HPDE6-E6E7 (cell line): ENCODE results near the gene B4GALT5.
A peak's percentile ranks its signal among the peaks of the same experiment; 100 is the strongest.

ENCODE experiments used
- DNase-seq: peaks from one replicate; pipeline ENCODE4 v3.0.0; 2011; ENCODE audit warnings: missing footprints; ENCODE audit errors: extremely low spot score

Gene B4GALT5

DNA sequence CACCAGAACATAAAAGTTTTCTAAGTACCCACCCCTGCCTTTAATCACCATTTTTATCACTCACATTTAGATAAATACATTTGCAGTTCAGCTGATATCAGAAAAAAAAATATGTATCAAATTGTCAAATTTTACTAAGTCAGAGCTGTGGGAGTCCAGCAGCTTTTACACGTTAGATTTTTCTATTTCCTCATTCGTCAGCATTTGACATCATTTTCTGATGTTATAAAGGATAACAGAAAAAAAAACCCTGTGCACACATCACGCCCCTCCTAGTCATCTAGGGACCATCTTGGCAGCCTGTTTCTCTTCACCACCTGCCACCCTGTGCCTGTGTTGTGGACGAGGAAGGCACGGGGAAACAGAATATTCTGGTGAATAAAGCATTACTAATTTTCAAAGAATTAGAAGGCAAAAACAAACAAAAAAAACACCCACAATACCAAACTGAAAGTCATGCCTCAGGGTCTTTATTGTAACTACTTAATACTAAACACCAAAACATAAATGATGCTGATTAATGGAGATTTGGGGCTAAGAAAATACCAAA, 12.4 kb downstream of the B4GALT5 start:
- DNase-seq = no peak

DNA sequence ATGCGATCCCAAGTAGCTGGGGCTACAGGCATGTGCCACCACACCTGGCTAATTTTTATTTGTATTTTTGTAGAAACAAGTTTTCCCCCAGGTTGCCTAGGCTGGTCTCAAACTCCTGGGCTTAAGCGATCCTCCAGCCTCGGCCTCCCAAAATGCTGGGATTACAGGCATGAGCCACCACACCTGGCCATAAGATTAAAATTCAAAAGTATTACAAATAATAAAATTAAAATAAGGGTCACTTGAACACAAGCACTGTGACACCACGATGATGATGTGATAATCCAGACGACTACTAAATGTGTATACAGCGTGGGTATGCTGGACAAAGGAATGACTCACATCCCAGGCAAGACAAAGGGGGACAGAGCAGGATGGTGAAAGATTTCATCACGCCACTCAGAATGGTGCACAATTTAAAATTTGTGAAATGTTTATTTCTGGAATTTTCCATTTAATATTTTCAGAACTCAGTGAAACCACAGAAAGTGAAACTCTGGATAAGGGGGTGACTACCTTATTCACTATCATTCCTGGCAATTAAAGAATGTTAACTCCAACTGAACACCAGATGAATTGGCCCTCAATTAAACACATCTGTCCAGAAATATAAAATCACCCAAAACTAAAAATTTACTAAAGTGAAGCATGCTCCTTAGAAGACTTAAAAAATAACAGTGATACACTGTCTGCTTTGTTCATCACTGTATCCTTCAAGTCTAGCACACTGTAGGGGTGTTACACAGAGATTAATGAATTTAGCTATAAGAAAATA, 13.1 kb downstream of the B4GALT5 start:
- peak; percentile 77 for DNase-seq

DNA sequence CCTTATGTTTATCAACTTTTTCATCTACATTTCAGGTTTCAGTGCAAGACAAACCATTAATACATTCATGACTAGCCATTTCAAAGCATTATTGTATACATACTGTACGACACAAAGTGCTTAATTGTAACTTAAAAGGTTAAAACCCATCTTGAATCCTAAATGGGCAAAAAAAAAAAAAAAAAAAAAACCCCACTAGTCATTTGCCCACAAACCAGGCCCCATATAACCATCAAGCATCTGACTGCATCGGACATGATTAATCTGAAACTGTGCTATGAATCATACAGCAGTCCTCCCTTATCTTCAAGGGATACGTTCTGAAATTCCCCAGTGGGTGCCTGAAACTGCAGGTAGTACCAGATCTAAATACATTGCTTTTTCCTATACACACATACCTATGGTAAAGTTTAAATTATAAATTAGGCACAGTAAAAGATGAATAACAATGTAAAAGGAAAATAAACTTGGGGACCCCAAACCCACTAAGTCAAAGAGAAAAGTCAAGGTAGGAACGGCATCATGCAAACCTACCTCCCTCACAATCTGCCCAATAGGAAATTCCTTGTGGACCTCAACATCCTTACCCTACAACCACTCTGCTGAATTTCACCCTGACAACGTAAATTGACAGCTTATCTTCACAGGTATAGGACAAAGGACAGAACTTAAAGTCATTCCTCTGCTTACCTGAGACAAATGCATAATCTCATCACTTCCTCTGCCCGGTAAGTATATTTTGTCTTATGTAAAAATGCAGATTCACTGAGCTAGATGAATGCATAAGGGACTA, 14.3 kb downstream of the B4GALT5 start:
- DNase-seq = peak; percentile 76

DNA sequence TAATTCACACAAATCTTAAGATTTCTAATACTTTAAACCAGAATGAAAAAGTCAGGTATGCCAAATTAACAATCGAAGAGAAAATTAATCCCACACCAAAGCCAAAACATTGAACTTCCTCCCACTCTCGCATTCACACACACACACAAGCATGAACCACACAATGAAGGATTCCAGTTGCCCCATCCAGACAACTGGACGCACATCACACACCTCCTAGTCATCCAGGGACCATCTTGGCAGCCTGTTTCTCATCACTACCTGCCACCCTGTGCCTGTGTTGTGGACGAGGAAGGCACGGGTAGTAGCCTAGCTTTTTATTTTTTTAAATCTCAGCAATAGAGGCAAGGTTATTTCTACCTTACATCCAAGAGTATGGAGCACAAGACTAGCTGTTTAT, 15.2 kb downstream of the B4GALT5 start:
- DNase-seq = no peak

DNA sequence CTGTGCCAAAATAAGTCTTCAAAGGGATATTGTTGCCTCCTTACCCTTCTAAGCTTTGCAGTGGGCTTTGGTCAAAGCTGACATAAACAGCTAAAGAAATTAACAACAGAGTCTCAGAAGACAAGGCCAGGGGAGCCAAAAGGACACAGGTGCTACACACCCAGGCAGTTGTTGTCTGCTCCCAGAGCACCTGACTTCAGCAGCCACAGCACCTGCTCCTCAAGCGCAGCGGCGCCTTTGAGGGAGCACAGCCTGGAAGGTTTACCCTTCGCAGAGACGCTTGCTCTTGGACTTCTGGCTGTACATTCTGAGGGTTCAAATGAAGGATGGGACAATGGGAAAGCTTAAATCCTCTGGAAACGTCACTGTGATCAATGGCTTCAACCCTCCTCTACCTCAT, 16.6 kb downstream of the B4GALT5 start:
- DNase-seq = no peak

DNA sequence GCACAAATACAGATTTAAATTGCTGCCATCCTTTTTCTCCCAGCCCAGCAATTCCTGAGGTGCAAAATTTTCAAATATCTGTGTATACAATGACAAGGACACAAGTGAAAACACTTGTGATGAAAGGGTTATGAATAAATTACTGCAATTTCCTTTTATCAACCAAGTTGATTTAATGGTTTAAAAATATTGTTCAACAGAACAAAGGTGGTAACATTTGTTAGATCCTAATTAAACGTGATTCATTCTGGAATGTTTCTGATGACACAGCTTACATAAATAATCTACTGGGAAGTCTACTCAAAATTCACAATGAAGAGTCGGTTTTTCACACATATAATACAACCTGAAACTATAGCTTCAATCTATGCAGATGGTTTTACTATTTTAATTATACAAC, 17.1 kb downstream of the B4GALT5 start:
- no peak for DNase-seq

DNA sequence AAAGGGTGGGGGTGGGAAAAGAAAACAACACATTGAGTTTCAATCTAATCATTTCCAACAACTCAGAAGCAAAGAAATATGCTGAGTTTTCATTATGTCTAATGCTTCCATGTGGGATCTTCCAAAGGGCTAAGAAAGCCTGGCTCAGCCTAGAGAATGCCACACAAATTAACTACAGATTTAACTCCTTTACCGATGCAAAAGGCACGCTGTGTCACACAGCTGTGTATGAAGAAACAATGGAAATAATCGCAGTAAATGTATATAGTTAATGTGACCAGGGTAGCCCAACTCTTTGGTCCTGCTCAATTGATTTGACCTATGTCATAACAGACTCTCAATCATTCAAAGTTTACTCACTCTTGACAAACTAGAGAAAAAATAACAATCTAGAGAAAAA, 17.8 kb downstream of the B4GALT5 start:
- no peak for DNase-seq

DNA sequence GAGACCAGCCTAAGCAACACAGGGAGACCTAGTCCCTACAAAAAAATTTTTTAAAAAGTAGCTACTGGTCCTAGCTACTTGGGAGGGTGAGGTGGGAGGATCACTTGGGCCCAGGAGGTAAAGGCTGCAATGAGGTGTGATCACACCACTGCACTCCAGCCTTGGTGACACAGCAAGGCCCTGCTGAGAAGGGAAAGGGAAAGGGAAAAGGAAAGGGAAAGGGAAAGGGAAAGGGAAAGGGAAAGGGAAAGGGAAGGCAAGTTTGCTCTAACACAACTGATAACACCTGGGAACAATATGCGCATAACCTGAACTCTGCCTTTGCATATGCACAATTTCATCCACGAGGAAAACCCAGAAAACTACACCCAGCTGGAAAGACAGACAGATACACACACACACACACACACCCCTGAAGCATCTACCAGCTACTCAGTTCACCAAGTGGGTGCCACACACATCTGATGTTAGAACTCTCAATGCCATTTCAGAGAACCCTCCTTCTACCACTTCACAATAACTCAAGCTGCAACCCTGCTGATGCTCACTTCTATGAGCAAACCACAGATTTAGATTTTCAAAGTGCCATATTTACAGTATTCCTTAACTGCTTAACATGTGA, 19.1 kb downstream of the B4GALT5 start:
- no peak for DNase-seq

DNA sequence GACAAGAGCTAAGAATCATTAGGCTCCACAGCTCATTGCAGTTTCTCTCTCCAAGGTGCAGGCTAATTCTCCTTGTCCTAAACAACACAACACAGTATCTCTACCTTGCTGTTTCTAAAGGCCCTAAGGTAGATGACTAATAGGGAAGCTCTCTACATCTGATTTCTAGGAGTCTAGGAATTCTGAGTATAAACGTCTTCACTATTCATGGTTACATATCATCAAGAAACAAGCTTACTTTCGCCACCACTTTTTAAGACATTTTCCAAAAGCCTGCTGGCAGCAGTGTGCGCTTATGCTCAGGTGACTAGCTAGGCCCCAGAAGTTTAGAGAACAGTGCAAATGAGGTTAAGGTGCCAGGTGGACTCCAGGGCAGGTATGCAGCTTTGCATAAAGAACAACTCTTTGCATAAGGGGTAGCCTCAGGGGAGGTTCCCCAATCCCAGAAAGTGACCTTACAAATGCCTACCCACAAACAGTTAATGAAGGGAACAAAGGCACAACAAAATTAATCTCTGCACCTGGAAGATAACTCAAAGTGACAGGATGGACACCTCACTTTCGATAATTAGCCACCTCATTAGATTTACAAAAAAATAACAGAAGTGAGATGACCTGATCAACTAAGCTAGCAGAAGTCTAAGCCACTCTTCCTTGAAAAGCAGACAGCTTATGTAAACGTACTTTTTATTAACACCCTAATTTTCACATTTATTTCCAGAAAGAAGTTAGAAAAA, 20.1 kb downstream of the B4GALT5 start:
- no peak for DNase-seq

DNA sequence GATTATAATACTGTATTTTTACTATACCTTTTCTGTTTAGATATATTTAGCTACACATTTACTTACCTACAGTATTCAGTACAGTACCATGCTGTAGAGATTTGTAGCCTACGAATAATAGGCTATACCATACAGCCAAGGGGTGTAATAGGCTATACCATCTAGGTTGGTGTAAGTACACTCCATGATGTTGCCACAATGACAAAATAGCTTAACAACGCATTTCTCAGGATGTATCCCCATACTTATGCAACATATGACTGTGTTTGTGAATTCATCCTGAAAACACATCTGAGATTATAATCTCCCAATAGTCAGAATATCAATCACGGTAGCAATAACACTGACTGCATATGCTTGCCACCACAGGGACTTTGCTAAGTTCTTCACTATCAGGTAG, 20.7 kb downstream of the B4GALT5 start:
- DNase-seq = no peak

DNA sequence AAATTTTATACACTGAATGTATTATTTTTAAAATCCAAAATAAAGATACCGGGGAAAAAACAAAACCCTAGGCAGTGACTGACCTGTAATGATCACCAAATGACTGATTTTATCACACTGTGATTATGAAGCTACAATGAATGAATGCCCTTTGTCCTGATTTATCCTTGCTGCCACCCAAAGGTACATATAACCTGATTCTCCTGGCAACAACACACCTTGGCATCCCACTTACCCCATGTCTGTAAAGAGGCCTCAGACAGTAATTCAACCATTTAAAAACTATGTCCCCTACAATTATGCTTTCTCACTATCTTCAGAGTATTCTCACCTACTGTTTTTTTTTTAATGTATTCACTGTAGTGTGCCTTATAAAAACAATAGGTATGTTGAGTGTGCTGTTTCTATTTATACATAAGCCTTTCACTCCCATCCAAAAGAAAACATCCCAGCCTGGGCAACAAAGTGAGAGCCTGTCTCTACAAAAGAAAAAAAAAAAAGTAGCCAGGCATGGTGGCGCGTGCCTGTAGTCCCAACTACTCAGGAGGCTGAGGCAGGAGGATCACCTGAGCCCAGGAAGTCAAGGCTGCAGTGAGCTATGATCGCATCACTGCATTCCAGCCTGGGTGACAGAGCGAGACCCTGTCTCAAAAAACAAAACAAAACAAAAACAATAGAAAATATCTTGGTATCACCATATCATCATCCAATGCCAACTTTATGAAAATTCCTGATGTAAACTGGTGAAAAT, 21.7 kb downstream of the B4GALT5 start:
- no peak for DNase-seq

DNA sequence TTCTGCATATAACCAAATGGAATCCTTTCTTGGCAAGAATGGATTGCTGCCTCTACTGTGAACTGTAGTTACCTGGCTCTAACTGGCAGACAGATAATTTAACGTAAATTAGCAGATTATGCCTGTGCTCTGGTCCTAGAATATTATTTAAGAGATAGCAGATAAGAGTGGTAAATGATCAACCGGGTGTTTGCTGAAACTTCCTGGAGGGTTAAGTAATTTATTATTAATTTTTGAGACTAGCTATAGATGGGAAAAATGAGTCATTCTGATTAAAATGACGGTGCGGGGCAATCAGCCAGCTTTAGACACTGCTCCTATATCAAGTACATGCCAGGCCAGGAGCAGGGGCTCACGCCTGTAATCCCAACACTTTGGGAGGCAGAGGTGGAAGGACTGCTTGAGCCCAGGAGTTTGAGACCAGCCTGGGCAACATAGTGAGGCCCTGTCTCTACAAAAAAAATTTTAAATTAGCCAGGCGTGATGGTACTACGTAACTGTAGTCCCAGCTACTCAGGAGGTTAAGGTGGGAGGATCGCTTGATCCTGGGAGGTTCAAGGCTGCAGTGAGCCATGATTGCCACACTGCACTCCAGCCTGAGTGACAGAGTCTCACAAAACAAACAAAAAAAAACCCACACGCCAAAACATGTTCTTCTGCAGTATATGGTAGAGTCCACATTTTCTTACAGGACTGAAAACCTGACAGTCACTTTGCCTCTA, 22.6 kb downstream of the B4GALT5 start:
- no peak for DNase-seq

DNA sequence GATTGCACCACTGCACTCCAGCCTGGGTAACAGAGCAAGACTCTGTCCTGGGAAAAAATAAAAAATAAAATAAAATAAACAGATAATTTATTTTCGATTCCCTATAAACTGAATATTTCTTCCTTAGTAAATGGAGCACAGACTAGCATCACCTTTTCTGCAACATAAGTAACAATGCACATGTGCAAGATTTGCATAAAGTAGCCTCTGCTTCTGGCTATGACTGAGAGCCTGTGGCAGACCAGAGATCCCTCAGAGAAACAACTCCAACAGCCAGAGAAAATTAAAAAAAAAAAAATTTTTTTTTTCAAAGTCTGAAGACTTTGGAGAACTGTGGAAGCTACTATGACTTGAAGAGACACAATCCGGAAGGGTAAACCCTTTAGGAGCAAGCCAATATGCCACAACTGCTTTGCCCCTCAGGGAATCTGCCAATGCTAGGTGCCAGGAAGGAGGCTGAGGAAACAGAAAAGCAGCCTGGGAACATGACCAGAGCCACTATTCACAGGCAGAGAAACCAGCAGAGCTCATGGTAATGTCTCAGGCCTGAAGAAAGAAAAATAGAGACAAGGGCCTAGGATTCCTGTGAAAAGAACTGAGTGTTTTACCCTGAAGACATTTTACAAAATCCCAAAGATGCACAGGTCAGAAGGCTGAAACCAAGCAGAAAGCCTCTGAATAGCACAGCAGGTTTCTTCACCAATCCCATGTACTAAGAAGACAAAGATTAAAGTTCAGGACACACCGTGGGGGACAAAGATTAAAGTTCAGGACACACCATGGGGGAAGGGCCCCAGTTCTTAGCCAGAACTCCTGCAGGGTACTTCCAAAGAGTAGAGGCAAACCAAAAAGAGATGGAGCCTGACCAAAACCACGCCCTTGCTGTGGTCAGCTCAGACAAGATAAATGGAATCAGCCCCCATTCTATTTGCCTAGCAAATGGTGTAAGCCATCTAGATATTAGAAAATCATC, 25.8 kb downstream of the B4GALT5 start:
- DNase-seq = no peak

DNA sequence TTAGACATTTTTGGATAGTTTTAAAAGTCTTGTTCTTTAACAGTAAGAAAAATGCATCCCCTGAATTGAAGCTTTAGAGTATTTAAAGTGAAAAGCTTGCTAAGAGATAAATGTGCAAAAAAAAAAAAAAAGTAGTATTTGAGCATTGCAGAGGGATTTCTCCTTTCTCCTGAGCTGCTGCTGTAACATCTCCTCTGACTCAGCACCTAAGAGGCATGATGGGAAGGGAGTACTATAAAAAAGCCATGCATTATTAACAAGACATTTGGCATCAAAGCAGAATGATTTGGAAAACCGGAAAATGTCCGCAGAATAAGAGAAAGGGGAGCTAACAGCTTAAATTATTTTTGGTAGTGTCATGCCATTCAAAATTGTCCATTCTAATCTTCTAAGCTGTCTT, 27.9 kb downstream of the B4GALT5 start:
- no peak for DNase-seq

DNA sequence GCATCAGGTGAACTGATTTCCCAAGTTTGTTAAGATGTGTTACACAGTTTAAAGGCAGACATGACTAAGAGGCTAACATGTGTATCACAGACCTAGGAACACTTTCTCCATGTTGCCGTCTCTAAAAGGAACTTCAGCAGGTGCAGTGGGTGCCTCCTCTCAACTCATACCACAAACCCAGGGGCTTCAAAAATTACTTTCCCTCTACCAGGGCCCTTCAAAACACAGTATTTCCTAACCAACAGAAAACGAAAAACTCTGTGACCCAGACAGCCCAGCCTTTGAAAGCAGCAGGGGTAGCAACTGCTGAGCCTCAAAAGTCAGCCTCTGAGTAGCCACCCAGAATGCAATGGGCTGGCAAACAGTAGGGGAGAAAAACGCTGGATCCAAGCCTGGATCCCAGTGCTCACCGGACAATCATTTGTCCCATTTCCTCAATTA, 28.5 kb downstream of the B4GALT5 start:
- DNase-seq = no peak

DNA sequence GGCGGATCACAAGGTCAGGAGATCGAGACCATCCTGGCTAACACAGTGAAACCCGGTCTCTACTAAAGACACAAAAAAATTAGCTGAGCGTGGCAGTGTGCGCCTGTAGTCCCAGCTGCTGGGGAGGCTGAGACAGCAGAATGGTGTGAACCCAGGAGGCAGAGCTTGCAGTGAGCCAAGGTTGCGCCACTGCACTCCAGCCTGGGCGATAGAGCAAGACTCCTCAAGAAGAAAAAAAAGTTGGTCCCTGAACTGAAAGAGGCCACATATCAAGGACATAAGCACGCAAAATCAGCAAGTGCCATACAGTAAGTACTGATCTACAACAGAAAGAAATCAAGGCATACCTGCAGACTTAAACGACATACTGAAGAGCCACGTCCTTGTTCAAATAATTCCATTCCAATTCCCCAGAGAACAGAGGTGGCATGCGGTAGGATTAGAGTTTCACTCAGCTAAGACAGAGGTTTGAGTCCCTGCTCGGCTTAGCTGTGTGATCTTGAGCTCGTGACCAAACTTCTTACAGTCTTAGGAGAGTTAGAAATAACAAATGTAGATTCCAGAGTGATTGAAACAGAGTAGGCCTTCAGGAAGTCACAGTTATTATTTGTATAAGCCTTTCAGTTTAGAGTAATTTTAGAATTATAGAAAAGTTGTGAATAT, 29.2 kb downstream of the B4GALT5 start:
- no peak for DNase-seq

DNA sequence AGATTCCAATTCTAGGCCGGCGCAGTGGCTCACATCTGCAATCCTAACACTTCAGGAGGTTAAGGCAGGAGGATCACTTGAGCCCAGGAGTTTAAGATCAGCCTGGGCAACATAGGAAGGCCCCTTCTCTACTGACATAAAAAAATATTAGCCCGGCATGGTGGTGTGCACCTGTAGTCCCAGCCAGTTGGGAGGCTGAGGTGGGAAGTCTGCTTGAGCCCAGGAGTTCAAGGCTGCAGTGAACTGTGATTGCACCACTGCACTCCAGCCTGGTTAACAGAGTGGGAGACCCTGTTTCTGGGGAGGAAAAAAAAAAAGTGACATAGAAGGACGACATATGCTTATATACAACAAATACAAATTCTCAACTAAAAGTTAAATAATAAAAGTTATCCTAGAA, 30.9 kb downstream of the B4GALT5 start:
- no peak for DNase-seq

DNA sequence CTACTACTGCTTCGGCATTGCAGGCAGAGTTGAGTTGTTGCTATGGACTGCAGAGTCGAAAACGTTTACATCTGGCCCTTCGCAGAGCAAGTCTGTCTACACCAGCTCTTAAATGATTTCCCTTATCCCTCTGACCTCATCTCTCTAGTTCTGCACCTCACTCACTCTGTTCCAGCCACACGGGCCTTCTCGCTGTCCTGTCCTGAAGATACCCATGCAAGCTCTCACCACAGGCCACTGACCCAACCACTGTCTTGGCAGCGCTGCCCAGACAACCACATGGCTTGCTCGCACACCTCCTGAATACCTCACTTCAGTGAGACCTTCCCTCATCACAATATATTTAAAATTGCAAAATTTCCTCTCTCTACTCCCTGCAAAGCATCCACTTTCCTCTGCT, 31.4 kb downstream of the B4GALT5 start:
- no peak for DNase-seq

DNA sequence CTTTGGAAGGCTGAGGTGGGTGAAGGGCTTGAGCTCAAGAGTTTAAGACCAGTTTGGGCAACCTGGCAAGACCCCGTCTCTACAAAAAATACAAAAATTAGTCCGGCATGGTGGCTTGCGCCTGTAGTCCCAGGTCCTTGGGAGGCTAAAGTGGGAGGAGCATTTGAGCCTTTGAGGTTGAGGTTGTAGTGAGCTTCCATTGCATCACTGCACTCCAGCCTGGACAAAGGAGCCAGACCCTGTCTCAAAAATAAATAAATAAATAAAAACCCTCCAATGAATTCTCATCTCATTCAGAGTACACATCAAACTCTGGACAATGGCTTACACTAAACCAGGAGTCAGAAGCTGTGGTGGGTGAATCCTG, 31.8 kb downstream of the B4GALT5 start:
- no peak for DNase-seq
